Endothelial cell of hepatic sinusoid (primary cell): ENCODE measurements around the gene TOPORS.

Experiments
- in situ Hi-C: cut with HindIII; loops from 2 replicates; pipeline ENCODE4 v1.10.0; 2017; ENCODE audit warnings: low sequenced_read_pairs

Gene TOPORS

DNA sequence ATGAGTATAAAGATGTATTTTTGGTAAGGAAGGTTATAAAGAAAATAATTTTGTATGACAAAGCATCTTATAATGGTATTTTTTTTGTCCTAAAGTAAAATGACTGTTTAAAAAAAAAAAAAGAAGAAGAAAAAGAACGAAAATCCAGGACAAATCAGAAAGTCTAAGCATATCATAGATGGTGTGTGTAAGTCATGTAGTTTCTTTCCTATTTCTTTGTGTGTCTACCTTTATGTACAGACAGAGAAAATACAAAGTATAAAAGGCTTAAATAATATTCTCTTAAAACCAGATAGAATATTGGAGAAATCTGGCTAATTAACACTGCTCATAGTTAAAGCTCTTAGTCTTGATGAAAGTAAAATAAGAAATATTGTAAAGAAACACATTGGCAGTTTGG, 34.1 kb downstream of the TOPORS start:
- in situ Hi-C loops = loop anchor here (10.0 kb wide), 2 partner anchors 73 to 143 kb away; no protein-coding TSS in a partner anchor

DNA sequence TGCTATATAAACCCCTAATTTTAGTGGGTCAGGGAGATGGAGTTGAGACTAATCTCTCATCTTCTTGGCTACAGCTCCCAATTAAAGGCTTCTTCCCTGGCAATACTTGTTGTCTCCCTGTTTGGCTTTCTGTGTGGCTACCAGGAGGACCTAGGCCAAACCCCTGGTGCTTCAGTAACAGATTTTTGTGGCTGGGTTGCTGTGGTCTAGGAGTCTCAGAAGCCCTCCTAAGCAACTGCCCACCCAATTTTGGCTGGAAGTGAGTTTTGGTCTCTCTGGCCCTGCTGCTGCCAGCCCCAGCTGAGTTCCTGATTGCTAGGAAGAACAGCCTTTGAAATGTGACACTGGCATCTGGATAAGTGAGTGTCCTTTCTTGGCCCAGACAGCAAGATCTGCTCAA, 36.1 kb downstream of the TOPORS start:
- in situ Hi-C loops = loop anchor here (10.0 kb wide), 2 partner anchors 71 to 141 kb away; no protein-coding TSS in a partner anchor

DNA sequence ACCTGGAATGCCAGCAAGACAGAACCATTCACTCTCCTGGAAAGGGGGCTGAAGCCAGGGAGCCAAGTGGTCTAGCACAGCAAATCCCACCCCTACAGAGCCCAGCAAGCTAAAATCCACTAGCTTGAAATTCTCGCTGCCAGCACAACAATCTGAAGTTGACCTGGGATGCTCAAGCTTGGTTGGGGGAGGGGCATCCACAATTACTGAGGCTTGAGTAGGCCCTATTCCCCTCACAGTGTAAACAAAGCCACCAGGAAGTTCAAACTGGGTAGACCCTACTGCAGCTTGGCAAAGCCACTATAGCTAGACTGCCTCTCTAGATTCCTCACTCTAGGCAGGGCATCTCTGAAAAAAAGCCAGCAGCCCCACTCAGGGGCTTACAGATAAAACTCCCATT, 43.7 kb downstream of the TOPORS start:
- in situ Hi-C loops = no loop called here

DNA sequence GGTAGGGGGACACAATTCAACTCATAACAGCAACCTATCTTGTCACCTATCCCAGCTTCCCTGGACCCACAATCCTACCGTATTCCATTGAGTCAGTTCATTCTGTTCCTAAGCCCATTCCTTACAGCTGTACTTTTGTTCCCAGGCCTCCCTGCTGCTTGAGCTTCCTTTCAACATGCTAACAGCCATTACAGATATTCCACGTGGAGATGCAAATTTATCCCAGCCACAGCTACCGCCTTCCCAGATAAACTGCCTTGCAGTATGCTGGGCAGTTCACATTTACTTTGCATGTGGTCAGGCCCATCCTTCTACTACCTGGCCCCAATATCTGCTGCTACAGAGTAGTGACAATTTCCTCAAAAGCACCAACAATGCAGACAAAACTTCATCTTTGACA, 49.4 kb downstream of the TOPORS start:
- in situ Hi-C loops = no loop called here

DNA sequence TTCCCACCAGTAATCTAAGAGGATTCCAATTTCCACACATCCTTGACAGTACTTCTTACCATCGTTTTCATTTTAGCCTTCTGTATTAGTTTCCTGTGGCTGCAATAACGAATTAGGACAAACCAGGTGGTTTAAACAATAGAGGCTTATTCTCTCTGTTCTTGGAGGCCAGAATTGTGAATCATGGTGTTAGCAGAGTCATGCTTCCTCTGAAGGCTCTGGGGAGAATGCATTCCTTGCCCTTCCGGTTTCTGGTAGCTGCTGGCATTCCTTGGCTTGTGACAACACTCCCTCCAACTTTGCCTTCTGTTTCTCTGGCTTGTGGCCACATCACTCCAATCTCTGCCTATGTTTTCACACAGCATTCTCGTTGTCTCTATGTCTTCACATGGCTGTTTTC, 49.9 kb downstream of the TOPORS start:
- in situ Hi-C loops = no loop called here

DNA sequence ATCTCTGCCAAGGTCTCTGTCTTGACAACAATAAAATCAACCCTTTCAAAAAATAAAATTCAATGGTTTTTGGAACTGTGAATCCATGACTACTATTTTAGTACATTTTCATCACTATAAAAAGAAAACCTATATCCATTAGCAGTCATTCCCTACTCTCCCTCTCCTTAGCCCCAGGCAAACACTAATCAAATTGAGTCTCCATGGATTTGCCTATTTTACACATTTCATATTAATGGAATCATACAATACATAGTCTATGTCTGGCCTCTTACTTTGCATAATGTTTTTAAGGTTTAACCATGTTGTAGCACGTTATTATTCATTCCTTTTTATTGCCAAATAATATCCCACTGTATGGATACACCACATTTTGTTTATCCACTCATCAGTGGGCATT, 50.5 kb downstream of the TOPORS start:
- in situ Hi-C loops = no loop called here

DNA sequence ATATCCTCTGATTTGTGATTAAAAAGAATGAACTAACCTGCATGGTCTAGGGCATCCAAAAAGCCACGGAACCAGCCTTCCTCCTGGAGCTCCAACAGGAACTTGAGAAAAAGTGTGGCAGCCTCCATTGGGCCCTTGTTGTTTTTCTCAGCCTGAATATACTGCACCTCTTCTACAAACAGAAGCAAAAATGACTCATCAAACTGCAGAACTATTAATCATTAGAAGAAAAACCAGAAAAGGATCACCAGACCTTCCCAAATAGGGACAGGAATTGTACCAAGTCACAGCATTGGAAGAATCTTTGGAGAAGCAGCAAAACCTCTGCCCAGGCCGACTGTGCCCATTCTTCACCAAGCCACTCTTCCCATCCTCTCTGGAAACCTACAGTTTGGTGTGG, 51.6 kb downstream of the TOPORS start:
- in situ Hi-C loops = no loop called here

DNA sequence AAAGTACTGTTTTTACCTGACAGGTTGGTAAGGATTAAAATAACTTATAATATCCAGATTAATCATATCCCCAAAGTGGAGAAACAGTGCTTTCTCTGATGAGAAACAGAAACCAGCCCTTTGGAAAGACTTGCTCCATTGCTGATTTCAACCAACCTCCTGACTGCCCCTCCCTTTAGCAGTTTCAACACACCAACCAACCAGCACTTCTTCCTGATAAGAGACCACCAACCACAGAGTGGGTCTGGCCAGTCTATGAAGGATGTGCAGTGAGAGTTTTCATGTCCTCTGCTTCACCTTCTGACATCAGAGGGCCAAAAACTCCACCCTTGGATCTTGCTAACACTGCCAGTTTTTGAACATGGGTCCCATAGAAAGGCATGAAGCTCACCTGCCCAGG, 54.5 kb downstream of the TOPORS start:
- in situ Hi-C loops = no loop called here

DNA sequence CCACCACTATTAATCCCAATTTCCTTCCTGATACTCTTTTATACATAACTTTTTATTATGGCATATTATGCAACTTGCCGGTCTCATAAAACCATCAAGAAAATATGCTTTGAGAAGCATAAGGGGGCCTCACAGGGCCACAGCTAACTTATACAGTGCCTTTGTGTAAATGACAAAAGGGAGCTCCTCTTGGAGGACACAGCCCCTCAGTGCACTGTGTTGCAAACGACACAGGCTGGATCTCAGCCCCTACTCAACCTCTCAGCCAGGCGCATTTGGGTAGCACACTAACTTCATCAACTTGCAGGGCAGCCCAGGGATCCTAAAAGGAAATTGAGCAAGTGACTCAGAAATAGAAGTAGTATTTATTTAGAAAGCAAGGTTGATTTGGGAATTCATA, 61.8 kb downstream of the TOPORS start:
- in situ Hi-C loops = no loop called here
